ENCODE results near the gene FAM120B. TPM values are rescaled to one million over a fixed set of nuclear protein-coding genes. Genes with fewer than 3 reads are reported as not detected.

The FAM120B gene
- total RNA-seq, 6 experiments from 2014 or later = 9.5 to 15.7 (median 13.1) TPM

- H3K27ac ChIP-seq = no peak overlapping the region
- no peak for ATAC-seq
- intact Hi-C loops (cut with DNase I) = no loop called here
- H3K4me1 ChIP-seq = no peaks in the 10 kb centered on the region
- no peaks in the 10 kb centered on the region for H3K9me3 ChIP-seq
- 40% methylated on average over 2 of the region's 8 CpGs for WGBS (ENCODE audit: insufficient coverage, low coverage, low lambda C conversion rate, missing lambda C conversion rate)
- DNase-seq = no peak
- no peaks in the 10 kb centered on the region for H3K36me3 ChIP-seq
- no peak overlapping the region for H3K4me3 ChIP-seq
- H3K27me3 ChIP-seq = no peaks in the 10 kb centered on the region
- TF ChIP-seq POLR2A (IDR thresholded peaks at IDR 0.05) = no peak
- TF ChIP-seq CTCF (IDR thresholded peaks at IDR 0.05) = no peak
Observed at GRCh38 chr6:170416303-170416702, 109.7 kb downstream of the FAM120B start.

GRCh38 chr6:170416959-170417606 lies 110.5 kb downstream of the FAM120B start:
- Histone ChIP-seq H3K4me1 (no peaks in the 10 kb centered on the region), H3K9me3 (no peaks in the 10 kb centered on the region), H3K27me3 (no peaks in the 10 kb centered on the region), H3K4me3 (no peak overlapping the region), H3K36me3 (no peaks in the 10 kb centered on the region), H3K27ac (no peak overlapping the region)
- WGBS (ENCODE audit: insufficient coverage, low coverage, low lambda C conversion rate, missing lambda C conversion rate) = 86% methylated on average over 7 of the region's 10 CpGs
- intact Hi-C loops (cut with DNase I) = no loop called here
- ATAC-seq (no peak), DNase-seq (no peak)
- TF ChIP-seq POLR2A (IDR thresholded peaks at IDR 0.05) (no peak), CTCF (IDR thresholded peaks at IDR 0.05) (no peak)

GRCh38 chr6:170417881-170418280 lies 111.3 kb downstream of the FAM120B start:
- no peak for TF ChIP-seq CTCF (IDR thresholded peaks at IDR 0.05)
- no peak for TF ChIP-seq POLR2A (IDR thresholded peaks at IDR 0.05)
- H3K36me3 ChIP-seq = no peaks in the 10 kb centered on the region
- H3K27me3 ChIP-seq = no peaks in the 10 kb centered on the region
- no peaks in the 10 kb centered on the region for H3K9me3 ChIP-seq
- intact Hi-C loops (cut with DNase I) = no loop called here
- ATAC-seq = no peak
- 82% methylated on average over 6 of the region's 9 CpGs for WGBS (ENCODE audit: insufficient coverage, low coverage, low lambda C conversion rate, missing lambda C conversion rate)
- H3K27ac ChIP-seq = no peak overlapping the region
- H3K4me3 ChIP-seq = no peak overlapping the region
- no peak for DNase-seq
- H3K4me1 ChIP-seq = no peaks in the 10 kb centered on the region

- intact Hi-C loops (cut with DNase I) = no loop called here
- DNase-seq (no peak), ATAC-seq (no peak)
- WGBS (ENCODE audit: insufficient coverage, low coverage, low lambda C conversion rate, missing lambda C conversion rate) = 60% methylated on average over 7 of the region's 7 CpGs
- H3K4me1 ChIP-seq = no peaks in the 10 kb centered on the region
- no peaks in the 10 kb centered on the region for H3K27me3 ChIP-seq
- H3K9me3 ChIP-seq = no peaks in the 10 kb centered on the region
- H3K27ac ChIP-seq = no peak overlapping the region
- H3K4me3 ChIP-seq = no peak overlapping the region
- H3K36me3 ChIP-seq = no peaks in the 10 kb centered on the region
- TF ChIP-seq POLR2A (IDR thresholded peaks at IDR 0.05) (no peak), CTCF (IDR thresholded peaks at IDR 0.05) (no peak)
Observed at GRCh38 chr6:170420283-170420682, 113.7 kb downstream of the FAM120B start.
